ENCODE results near the gene RNF38.

GRCh38 chr9:36288070-36288469, 112.0 kb downstream of the RNF38 start:
- TF ChIP-seq EZH2 (IDR thresholded peaks at IDR 0.05; ENCODE audit: insufficient read depth, low read length) (no peak), CTCF (IDR thresholded peaks at IDR 0.05; ENCODE audit: insufficient read depth, low read depth, low read length) (no peak)
